ENCODE results near the gene DNAH10. TPM values are rescaled to one million over a fixed set of nuclear protein-coding genes. Genes with fewer than 3 reads are reported as not detected.

The DNAH10 gene
- total RNA-seq, 2 donors from 2014 or later = 0.09 to 0.64 TPM

DNA sequence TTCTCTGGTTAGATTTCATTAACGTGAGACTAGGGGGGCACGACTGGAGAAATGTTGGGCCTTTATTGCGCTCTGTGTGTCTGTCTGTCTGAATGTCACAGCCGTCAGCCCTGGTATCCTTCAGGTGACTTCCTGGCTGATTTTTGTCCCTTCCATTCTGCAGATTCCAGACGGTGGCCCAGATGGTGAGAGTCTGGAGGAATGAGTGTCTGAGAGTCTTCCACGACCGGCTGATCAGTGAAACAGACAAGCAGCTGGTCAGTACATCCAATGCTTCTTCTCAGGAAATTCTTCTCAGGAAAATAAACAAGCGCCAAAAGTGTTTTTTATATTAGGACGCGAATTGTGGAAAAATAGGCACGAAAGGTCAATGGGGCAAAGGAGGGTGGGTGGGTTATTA is 117.0 kb downstream of the DNAH10 start:
- H3K4me1 ChIP-seq (ENCODE audit: control insufficient read depth, insufficient read depth, low read length) = no peaks in the 10 kb centered on the region
- H3K36me3 ChIP-seq (ENCODE audit: control insufficient read depth, insufficient read depth, low read length) = no peaks in the 10 kb centered on the region
- TF ChIP-seq, protein P1, sequence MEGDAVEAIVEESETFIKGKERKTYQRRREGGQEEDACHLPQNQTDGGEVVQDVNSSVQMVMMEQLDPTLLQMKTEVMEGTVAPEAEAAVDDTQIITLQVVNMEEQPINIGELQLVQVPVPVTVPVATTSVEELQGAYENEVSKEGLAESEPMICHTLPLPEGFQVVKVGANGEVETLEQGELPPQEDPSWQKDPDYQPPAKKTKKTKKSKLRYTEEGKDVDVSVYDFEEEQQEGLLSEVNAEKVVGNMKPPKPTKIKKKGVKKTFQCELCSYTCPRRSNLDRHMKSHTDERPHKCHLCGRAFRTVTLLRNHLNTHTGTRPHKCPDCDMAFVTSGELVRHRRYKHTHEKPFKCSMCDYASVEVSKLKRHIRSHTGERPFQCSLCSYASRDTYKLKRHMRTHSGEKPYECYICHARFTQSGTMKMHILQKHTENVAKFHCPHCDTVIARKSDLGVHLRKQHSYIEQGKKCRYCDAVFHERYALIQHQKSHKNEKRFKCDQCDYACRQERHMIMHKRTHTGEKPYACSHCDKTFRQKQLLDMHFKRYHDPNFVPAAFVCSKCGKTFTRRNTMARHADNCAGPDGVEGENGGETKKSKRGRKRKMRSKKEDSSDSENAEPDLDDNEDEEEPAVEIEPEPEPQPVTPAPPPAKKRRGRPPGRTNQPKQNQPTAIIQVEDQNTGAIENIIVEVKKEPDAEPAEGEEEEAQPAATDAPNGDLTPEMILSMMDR (conservative IDR thresholded peaks at IDR 0.05) = no peak
- Mint-ChIP-seq H3K36me3 (ENCODE audit: low read depth) (no peaks in the 10 kb centered on the region), H3K9me3 (no peaks in the 10 kb centered on the region), H3K27me3 (ENCODE audit: insufficient read depth) (peaks cover 33% of the 10 kb centered on the region), H3K4me1 (no peaks in the 10 kb centered on the region), H3K4me3 (no peak overlapping the region), H3K27ac (no peak overlapping the region)
- no peak overlapping the region for H3K27ac ChIP-seq (ENCODE audit: low read depth, low read length)
- no peaks in the 10 kb centered on the region for H3K9me3 ChIP-seq (ENCODE audit: control insufficient read depth, low read length)
- 89 to 92% methylated on average over 10 to 11 of the region's 11 CpGs for WGBS, 2 experiments (ENCODE audit: insufficient coverage in 1 of 2, insufficient read length in 1 of 2)
- DNase-seq = no peak
- H3K27me3 ChIP-seq (ENCODE audit: control insufficient read depth, insufficient read depth, low read length, poor library complexity, severe bottlenecking) = peaks cover 24% of the 10 kb centered on the region
- H3K4me3 ChIP-seq (ENCODE audit: low read length) = no peak overlapping the region
- no peak overlapping the region for H3K9ac ChIP-seq (ENCODE audit: extremely low read depth, low read length, poor library complexity, severe bottlenecking)

DNA sequence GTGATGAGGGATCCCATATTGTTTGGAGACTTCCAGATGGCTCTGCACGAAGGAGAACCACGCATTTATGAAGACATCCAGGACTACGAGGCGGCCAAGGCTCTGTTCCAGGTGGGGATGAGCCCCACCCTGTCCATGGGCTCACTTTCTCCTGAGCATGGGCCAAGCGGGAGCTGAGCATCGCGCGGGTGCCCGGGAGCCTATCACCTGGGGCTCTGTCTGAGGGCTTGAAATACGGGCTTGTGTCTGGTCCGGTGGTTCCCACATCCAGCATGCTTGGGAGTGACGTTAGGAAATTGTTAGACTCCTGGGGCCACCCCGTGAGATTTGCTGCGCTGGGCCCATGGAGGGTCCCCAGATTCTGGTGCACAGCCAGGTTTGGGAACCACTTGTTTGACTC is 117.6 kb downstream of the DNAH10 start:
- Histone ChIP-seq H3K27me3 (ENCODE audit: control insufficient read depth, insufficient read depth, low read length, poor library complexity, severe bottlenecking) (peaks cover 20% of the 10 kb centered on the region), H3K9me3 (ENCODE audit: control insufficient read depth, low read length) (no peaks in the 10 kb centered on the region), H3K27ac (ENCODE audit: low read depth, low read length) (no peak overlapping the region), H3K36me3 (ENCODE audit: control insufficient read depth, insufficient read depth, low read length) (no peaks in the 10 kb centered on the region), H3K4me3 (ENCODE audit: low read length) (no peak overlapping the region), H3K9ac (ENCODE audit: extremely low read depth, low read length, poor library complexity, severe bottlenecking) (no peak overlapping the region), H3K4me1 (ENCODE audit: control insufficient read depth, insufficient read depth, low read length) (no peaks in the 10 kb centered on the region)
- WGBS, 2 experiments (ENCODE audit: insufficient coverage in 1 of 2, insufficient read length in 1 of 2) = 92 to 96% methylated on average over 14 of the region's 14 CpGs
- no peaks in the 10 kb centered on the region for H3K4me1 Mint-ChIP-seq
- no peaks in the 10 kb centered on the region for H3K36me3 Mint-ChIP-seq (ENCODE audit: low read depth)
- DNase-seq = no peak
- H3K27me3 Mint-ChIP-seq (ENCODE audit: insufficient read depth) = peaks cover 35% of the 10 kb centered on the region
- no peak overlapping the region for H3K27ac Mint-ChIP-seq
- TF ChIP-seq, protein P1 (conservative IDR thresholded peaks at IDR 0.05) = no peak
- no peaks in the 10 kb centered on the region for H3K9me3 Mint-ChIP-seq
- no peak overlapping the region for H3K4me3 Mint-ChIP-seq

DNA sequence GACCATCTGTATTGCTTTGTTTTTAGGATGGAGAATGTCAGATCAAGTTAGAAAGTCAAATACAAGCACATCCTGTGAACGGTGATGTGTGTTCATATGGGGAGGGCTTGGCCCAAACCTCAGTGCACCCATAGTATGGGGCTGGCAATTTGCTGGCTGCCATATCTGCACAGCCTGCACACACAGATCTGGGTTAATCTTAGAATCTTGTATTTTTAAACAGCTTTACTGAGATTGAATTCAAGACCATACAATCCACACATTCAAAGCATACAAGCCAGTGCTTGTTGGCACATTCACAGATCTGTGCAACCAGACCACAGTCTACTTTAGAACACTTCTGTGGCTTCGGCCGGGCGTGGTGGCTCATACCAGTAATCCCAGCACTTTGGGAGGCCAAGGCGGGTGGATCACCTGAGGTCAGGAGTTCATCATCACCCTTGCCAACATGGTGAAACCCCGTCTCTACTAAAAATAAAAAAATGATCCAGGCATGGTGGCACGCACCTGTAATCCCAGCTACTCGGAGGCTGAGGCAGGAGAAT is 120.1 kb downstream of the DNAH10 start:
- no peaks in the 10 kb centered on the region for H3K36me3 ChIP-seq (ENCODE audit: control insufficient read depth, insufficient read depth, low read length)
- Mint-ChIP-seq H3K27me3 (ENCODE audit: insufficient read depth) (peaks cover 34% of the 10 kb centered on the region), H3K4me3 (no peak overlapping the region), H3K36me3 (ENCODE audit: low read depth) (no peaks in the 10 kb centered on the region), H3K27ac (no peak overlapping the region), H3K9me3 (no peaks in the 10 kb centered on the region), H3K4me1 (no peaks in the 10 kb centered on the region)
- H3K4me1 ChIP-seq (ENCODE audit: control insufficient read depth, insufficient read depth, low read length) = no peaks in the 10 kb centered on the region
- H3K27ac ChIP-seq (ENCODE audit: low read depth, low read length) = no peak overlapping the region
- WGBS, 2 experiments (ENCODE audit: insufficient coverage in 1 of 2, insufficient read length in 1 of 2) = 79 to 81% methylated on average over 8 of the region's 8 CpGs
- H3K4me3 ChIP-seq (ENCODE audit: low read length) = no peak overlapping the region
- H3K9me3 ChIP-seq (ENCODE audit: control insufficient read depth, low read length) = no peaks in the 10 kb centered on the region
- H3K27me3 ChIP-seq (ENCODE audit: control insufficient read depth, insufficient read depth, low read length, poor library complexity, severe bottlenecking) = peaks cover 20% of the 10 kb centered on the region
- TF ChIP-seq, protein P1 (conservative IDR thresholded peaks at IDR 0.05) = no peak
- no peak for DNase-seq
- H3K9ac ChIP-seq (ENCODE audit: extremely low read depth, low read length, poor library complexity, severe bottlenecking) = no peak overlapping the region
